Activated gamma-delta T cell treated with anti-CD3 and anti-CD28 coated beads, Interleukin-2, amount 50 U/mL, for 16 hours (primary cell): Measurements from ENCODE around the gene STK10.
"Not testable (repeated sequence)": the region's sequence is repeated elsewhere in the genome, so short reads cannot be mapped to it uniquely, and the experiment has no call there.

Source experiments
- DNase-seq: peaks from one replicate; pipeline ENCODE4 v3.0.0-alpha.2; 2020; ENCODE audit warnings: low read depth

STK10 gene

DNA sequence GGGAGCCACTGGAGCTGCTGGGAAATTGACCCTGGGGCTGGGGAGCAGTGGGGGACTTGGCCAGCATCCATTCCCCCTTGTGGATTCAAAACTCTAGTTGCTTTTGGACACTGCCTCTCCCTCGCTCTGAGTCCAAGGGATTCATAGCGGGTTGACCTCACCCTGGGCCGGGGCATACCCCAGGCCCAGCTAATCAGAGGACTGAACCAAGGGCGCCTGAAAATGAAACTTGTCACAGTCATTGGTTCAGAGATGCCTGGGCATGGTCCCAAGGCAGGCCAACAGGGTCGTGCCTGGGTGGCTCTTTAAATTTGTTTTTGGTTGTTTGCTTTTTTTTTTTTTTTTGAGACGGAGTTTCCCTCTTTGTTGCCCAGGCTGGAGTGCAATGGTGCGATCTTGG is 22.6 kb downstream of the STK10 start:
- DNase-seq = no peak

- DNase-seq = no peak
Observed at GRCh38 chr5:172164769-172165212, 23.2 kb downstream of the STK10 start.

GRCh38 chr5:172163346-172163745 is 24.7 kb downstream of the STK10 start:
- DNase-seq = no peak

DNA sequence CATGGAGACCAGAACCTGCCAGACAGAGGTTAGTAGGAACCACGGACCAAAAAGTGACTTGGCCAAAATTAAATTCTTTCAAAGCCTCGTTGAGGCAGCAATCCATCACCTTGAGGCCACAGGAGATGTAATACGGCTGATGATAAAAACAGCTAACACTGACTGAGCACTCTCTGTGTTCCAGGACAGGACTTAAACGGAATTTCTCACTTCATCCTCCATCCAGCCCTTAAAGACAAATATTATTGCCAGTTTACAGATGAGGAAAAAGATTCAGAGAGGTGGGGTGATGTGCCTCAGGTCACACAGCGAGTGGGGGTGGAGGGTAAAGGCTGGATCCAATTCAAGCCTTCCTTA is 25.1 kb downstream of the STK10 start:
- no peak for DNase-seq

GRCh38 chr5:172162323-172162986 is 25.6 kb downstream of the STK10 start:
- no peak for DNase-seq

DNA sequence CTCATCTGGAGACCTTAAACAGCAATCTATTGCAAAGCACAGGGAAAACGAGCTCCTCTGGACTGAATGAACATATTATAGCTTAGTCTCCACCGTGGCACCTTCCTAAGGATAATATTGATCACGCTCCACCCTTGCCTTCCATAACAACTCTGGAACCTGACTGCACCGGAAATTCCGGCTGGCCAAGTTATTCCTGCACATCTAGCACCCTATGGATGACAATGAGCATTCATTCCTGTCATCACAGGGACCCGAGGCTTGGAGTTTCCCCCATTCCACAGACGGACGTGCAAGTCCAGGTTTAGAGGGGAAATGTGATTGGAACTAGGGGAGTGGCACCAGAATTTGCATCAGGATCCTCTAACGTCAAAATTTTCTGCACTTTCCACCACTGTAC is 27.5 kb downstream of the STK10 start:
- DNase-seq = no peak

DNA sequence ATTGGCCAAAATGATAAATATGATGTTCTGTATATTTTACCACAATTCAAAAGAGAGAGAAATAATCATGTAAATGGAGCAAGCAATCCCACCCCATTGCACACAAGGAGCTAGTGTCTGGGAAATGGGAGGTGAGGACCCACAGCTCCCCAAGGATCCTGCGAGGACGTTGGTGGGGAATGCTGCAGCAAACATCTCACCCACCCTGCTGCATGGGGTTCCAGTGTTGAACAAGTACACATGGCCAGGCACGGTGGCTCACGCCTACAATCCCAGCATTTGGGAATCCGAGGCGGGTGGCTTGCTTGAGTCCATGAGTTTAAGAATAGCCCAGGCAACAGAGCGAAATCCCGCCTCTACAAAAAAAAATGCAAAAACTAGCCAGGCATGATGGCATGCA is 29.0 kb downstream of the STK10 start:
- no peak for DNase-seq

DNA sequence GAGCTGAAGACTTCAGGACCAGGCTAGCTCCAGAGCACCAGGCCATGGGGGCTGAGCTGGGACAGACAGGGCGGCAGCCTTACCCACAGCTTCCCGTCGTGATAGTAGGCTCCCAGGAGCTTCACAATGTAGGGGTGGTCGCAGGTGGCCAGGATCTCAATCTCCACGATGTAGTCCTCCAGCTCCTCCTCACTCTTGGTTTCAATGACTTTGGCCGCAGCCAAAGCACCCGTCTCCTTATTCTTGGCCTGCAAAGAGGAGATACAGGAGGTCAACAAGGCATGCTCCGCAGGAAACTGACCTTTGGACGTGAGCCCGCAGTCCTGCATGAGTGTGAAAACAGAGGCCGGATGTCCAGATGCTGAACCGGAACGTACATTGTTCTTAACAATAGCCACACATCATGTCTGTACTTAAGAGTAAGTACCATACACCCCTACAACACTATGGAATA is 31.5 kb downstream of the STK10 start:
- DNase-seq = no peak

DNA sequence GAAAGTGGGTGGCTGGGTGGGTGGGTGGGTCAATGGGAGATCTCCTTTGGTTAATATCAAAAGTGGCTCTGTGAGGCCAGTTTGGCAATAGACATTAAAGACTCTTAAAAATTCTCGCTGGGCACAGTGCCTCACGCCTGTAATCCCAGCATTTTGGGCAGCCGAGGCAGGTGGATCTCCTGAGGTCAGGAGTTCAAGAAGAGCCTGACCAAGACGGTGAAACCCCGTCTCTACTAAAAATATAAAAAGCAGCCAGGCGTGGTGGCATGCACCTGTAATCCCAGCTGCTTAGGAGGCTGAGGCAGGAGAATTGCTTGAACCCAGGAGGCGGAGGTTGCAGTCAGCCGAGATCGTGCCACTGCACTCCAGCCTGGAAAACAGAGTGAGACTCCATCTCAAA is 32.9 kb downstream of the STK10 start:
- DNase-seq = not testable (repeated sequence)

DNA sequence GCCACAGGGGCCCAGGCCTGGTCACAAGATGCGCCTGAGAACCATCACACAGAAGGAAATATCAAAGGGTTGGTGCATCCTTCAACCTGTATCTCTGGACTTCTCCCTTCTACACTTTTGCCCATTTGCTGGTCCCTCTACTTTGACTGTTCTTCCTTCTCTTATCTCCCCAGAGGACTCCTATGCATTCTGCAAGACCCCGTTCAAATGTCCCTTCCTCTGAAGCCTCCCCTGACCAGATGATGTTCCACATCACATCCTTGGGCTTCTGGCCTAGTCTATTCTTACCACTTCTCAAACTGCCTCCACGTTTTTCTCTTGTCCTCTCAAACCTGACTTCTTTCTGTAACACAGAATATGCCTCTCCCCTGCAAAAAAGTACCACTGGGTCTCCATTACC is 34.3 kb downstream of the STK10 start:
- no peak for DNase-seq

DNA sequence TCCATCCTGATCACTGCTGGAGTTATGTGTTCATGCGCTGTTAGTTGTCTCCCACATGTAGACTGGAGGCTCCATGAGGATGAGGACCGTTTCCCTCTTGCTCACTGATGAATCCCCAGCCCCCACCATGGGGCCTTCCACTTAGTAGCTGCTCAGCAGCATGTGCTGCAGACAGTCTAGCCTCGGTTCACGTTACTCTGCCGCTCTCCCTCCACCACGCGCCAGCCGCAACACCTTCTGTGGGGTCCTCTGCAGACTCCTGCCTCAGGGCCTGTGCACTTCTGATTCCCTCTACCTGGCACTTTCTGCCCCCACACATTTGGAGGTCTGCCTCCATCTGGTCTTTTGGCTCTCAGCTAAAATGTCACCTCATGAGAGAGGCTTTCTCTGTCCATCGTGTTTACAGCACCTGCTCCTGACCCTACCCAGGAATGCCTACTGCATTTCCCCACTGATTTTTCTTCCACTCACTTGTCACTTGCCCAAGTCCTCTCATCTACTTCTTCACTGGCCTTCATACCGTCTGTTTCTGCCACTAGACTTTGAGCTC is 36.3 kb downstream of the STK10 start:
- DNase-seq = no peak

GRCh38 chr5:172150514-172151425 is 37.3 kb downstream of the STK10 start:
- no peak for DNase-seq

DNA sequence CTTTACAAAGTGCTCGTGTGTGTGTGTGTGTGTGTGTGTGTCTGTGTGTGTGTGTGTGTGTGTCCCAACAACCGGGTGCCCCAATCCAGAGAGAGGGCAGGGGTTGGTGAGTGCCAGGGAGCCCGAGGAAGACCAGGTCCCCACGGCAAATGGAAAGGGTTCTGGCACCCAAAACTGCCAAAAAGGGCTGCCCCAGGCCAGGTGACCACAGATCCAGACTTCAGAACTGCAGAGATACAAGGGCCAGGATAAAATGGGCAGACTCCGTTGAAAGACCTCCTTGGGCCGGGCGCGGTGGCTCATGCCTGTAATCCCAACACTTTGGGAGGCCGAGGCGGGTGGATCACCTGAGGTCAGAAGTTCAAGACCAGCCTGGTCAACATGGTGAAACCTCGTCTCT is 38.5 kb downstream of the STK10 start:
- DNase-seq = not testable (repeated sequence)

- no peak for DNase-seq
Observed at GRCh38 chr5:172149073-172149472, 39.0 kb downstream of the STK10 start.

DNA sequence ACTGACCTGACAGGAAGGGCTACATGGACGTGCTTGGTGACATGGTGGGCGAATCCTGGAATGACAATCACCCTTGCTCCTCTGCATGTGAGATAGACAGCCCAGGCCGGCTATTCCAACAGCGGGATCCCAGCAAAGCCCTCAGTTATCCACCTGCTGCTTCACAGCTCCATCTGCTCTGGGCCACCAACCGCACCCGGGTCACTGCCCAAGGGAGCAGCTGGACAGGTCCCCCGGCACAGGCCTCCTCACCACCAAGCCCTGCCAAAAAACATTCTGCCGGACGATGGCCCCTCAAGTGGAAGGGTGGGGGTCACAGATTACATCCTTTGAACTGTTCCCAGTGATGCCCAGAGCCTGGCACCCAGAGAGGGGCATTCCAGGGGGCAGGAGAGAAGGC is 39.6 kb downstream of the STK10 start:
- DNase-seq = no peak

GRCh38 chr5:172147857-172148256 is 40.2 kb downstream of the STK10 start:
- no peak for DNase-seq

DNA sequence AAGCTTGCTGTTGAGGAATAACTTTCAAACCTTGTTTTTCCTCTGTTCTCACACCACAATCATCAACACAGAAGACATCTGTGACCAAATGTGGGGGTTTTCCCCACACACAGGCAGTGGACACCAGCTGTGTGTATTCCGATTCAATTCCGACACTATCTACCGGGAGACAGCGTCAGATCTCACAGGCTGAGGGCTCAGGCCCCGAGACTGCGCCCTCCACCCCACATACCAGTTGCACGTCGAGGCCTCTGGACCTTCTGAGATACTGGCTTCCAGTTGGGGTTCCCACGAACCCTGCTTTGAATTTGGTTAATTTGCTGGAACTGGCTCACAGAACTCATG is 41.3 kb downstream of the STK10 start:
- DNase-seq = no peak

DNA sequence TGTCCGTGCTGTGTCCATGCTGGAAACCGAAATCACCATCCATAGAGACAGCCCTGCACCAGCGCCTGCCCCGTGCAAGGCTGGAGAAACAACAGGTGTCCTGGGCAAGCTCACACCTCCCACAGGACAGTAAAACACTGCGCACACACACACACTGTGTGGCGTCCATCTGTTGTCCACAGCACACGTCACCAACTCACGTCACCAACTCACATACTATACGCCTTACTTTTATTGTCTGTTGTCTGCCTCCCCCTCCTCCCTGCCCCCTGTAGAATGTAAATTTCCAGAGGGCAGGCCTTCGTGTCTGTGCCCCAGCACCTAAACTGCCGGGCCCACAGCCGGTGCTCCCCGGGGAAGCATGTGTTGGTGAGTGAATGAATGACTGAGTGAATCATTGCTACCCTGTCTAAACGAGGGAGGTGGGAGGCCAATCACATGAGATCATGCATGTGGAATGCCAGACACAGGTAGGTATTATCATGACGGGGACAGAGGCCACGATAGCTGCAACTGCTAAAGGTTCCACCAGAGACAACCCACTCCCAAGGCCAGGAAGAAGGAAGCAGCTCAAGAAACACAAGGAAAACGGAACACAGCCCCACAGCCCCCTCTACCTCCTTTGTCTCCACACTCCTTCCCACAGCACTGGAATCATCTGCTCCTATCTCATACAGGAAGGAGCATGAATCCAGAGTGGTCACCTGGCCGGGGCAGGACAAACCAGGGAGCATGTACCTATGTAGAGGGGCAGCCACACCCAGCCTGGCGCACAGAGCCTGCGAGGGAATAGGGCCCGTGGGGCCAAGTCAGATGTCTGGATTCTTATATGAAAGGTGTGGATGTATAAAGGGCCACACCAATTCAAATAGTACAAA is 41.9 kb downstream of the STK10 start:
- no peak for DNase-seq

- no peak for DNase-seq
Observed at GRCh38 chr5:172144931-172145869, 42.8 kb downstream of the STK10 start.

GRCh38 chr5:172144291-172144815 is 43.7 kb downstream of the STK10 start:
- no peak for DNase-seq

- no peak for DNase-seq
Observed at GRCh38 chr5:172143875-172144274, 44.1 kb downstream of the STK10 start.
